GM12878 (cell line): ENCODE data around the gene CHN1. TPM values are rescaled to one million over a fixed set of nuclear protein-coding genes. Genes with fewer than 3 reads are reported as not detected.

Experiments
- ATAC-seq: fragments of 200-7000 bp; cut with Tn5 transposase; 3 replicates; pipeline ENCODE4 v1.9.1; 2020; ENCODE audit warnings: mild to moderate bottlenecking, moderate library complexity
- BruUV-seq: library from RNA; stranded (reverse); fragments of 400-500 nt; replicated peaks from 2 replicates; lab custom pipeline; 2021; lab: Mats Ljungman, UMichigan
- CTCF ChIA-PET: fragments of 300-600 bp; sonication (Branson Sonifier 250); formaldehyde crosslinking; extraction: SDS; loops from one replicate; lab custom pipeline; 2021; ENCODE audit warnings: inconsistent platforms; lab: Yijun Ruan, JAX
- POLR2A ChIA-PET: fragments of 350-600 bp; formaldehyde crosslinking; extraction: SDS; loops from one replicate; lab custom pipeline; 2021; ENCODE audit warnings: inconsistent platforms; lab: Charles Lee
- RAD21 ChIA-PET: fragments of 300-600 bp; sonication (Branson Sonifier 250); formaldehyde crosslinking; loops from one replicate; lab custom pipeline; 2023; ENCODE audit warnings: antibody characterized with exemption; ENCODE audit not compliant: unreplicated experiment; lab: Charles Lee
- SMC1A ChIA-PET: fragments of 300-600 bp; sonication (Branson Sonifier 250); formaldehyde crosslinking; loops from one replicate; lab custom pipeline; 2023; ENCODE audit not compliant: unreplicated experiment, uncharacterized antibody; lab: Charles Lee
- DNase-seq: peaks from one replicate; pipeline ENCODE4 v3.0.0-alpha.2; 2011; ENCODE audit warnings: low read depth, low spot score
- FAIRE-seq: peaks from 3 replicates; lab custom pipeline; 2011; peaks lifted over from hg19 to GRCh38; lab: Jason Lieb, UNC
- H2AFZ ChIP-seq: 2 replicates; pipeline ENCODE4 v1.6.0; 2011; ENCODE audit warnings: low read depth, low read length, control low read depth; ENCODE audit not compliant: control insufficient read depth
- H3K27ac ChIP-seq: 2 replicates; pipeline ENCODE4 v1.5.1; 2011; ENCODE audit warnings: control low read depth; ENCODE audit not compliant: control insufficient read depth, insufficient read depth
- H3K27me3 ChIP-seq, 2 experiments: replicated peaks in 1 of 2; 2 replicates each; pipeline versions ENCODE4 v1.6.0 to v1.6.1; 2011; ENCODE audit warnings: low read length in 1 of 2; ENCODE audit not compliant: control insufficient read depth in 2 of 2, insufficient read depth in 2 of 2
- H3K36me3 ChIP-seq, 2 experiments: 2 replicates each; pipeline ENCODE4 v1.5.1; 2011; ENCODE audit warnings: low read length in 1 of 2; ENCODE audit not compliant: control insufficient read depth in 2 of 2, insufficient read depth in 2 of 2
- H3K4me1 ChIP-seq: 2 replicates; pipeline ENCODE4 v1.6.1; 2011; ENCODE audit warnings: mild to moderate bottlenecking, low read length, moderate library complexity, mixed read lengths; ENCODE audit not compliant: control insufficient read depth, insufficient read depth
- H3K4me2 ChIP-seq: 2 replicates; pipeline ENCODE4 v1.6.0; 2011; ENCODE audit warnings: control low read depth; ENCODE audit not compliant: control insufficient read depth, insufficient read depth
- H3K4me3 ChIP-seq: fragments of 200-600 bp; sonication (generic); 2 replicates; pipeline ENCODE4 v1.5.1; 2016
- H3K79me2 ChIP-seq: 2 replicates; pipeline ENCODE4 v1.6.0; 2011; ENCODE audit warnings: low read length; ENCODE audit not compliant: control insufficient read depth, insufficient read depth
- H3K9ac ChIP-seq: 2 replicates; pipeline ENCODE4 v1.8.0; 2011; ENCODE audit warnings: low read length, control low read depth, mixed read lengths; ENCODE audit not compliant: control insufficient read depth, insufficient read depth
- H3K9me3 ChIP-seq: replicated peaks from 3 replicates; pipeline ENCODE4 v1.5.1; 2011; ENCODE audit warnings: mild to moderate bottlenecking, low read length; ENCODE audit not compliant: control insufficient read depth, insufficient read depth
- H4K20me1 ChIP-seq: 2 replicates; pipeline ENCODE4 v1.6.0; 2011; ENCODE audit not compliant: control insufficient read depth, insufficient read depth
- CBFB ChIP-seq: IDR thresholded peaks from 2 replicates; pipeline ENCODE4 v1.6.1; 2016; ENCODE audit warnings: antibody characterized with exemption, low read depth
- CHD2 ChIP-seq: IDR thresholded peaks from 2 replicates; pipeline ENCODE4 v1.6.1; 2011; ENCODE audit warnings: low read depth, low read length, improper control_type of control experiment, borderline replicate concordance
- CHD4 ChIP-seq: fragments of 200-600 bp; sonication (generic); IDR thresholded peaks from 2 replicates; pipeline ENCODE4 v1.6.1; 2016; ENCODE audit warnings: mild to moderate bottlenecking
- FOS ChIP-seq: IDR thresholded peaks from 3 replicates; pipeline ENCODE4 v1.6.1; 2011; ENCODE audit warnings: borderline replicate concordance; ENCODE audit not compliant: insufficient read length; ENCODE audit errors: extremely low read depth
- FOXM1 ChIP-seq: IDR thresholded peaks from 2 replicates; pipeline ENCODE4 v1.6.1; 2012; ENCODE audit warnings: low read depth, mild to moderate bottlenecking, inconsistent platforms, low read length, moderate library complexity
- PAX5 ChIP-seq: IDR thresholded peaks from 2 replicates; pipeline ENCODE4 v1.6.1; 2011; ENCODE audit warnings: low read depth, low read length, borderline replicate concordance
- STAT1 ChIP-seq: fragments of 450-650 bp; conservative IDR thresholded peaks from 2 replicates; pipeline ENCODE4 v1.6.1; 2014; ENCODE audit warnings: antibody characterized with exemption, mild to moderate bottlenecking
- WGBS: methylation state at CpG from one replicate; pipeline ENCODE4 v1.1.6; 2016; ENCODE audit warnings: low lambda C conversion rate; ENCODE audit not compliant: insufficient replicate concordance, insufficient coverage; ENCODE audit errors: missing lambda C conversion rate; 5-methylcytosine and 5-hydroxymethylcytosine counted together
- in situ Hi-C: fragments of 300-500 bp; cut with MboI; formaldehyde crosslinking; loops from 9 replicates; pipeline ENCODE4 v1.14.3; 2018; ENCODE audit warnings: mixed read lengths
- intact Hi-C: fragments of 100-400 bp; cut with micrococcal nuclease; formaldehyde crosslinking; loops from one replicate; pipeline ENCODE4 v1.14.2; 2022; ENCODE audit not compliant: unreplicated experiment
- polyA plus RNA-seq, 11 experiments: library from polyadenylated mRNA; depleted of rRNA in 4 of 11; unstranded in 6 of 11; stranded (reverse) in 5 of 11; fragments of >200 nt; fragmentation: Nextera tagmentation in 4 of 11; fragmentation: Illumina TruSeq in 1 of 11; extraction: Ambion mirVana in 4 of 11; extraction: Trizol in 1 of 11; gene quantifications; 1 replicate in 1 of 11; 2 replicates in 10 of 11; pipeline versions ENCODE4 v1.2.1 to v1.2.3, GENCODE V29; 2011 to 2016; ENCODE audit warnings: inconsistent platforms in 2 of 11, missing spikeins in 2 of 11, low read depth in 1 of 11
- total RNA-seq, 4 experiments: library from RNA; depleted of rRNA in 3 of 4; stranded (reverse); fragments of >200 nt in 3 of 4; fragmentation: Illumina TruSeq in 1 of 4; extraction: Trizol in 1 of 4; gene quantifications; 2 replicates each; pipeline versions ENCODE4 v1.2.1 to v1.2.3, GENCODE V29; 2013 to 2021
- TF ChIP-seq, protein P1 (sequence below): fragments of 450-650 bp; IDR thresholded peaks from 2 replicates; pipeline ENCODE4 v1.6.1; 2018; ENCODE audit warnings: mild to moderate bottlenecking, low read depth, moderate library complexity; ENCODE audit not compliant: partially characterized antibody
- TF ChIP-seq, protein P2 (sequence below): fragments of 450-650 bp; formaldehyde crosslinking; IDR thresholded peaks from 2 replicates; pipeline ENCODE4 v1.4.0; 2020; ENCODE audit warnings: mild to moderate bottlenecking, moderate library complexity
- TF ChIP-seq, protein P3 (sequence below): IDR thresholded peaks from 2 replicates; pipeline ENCODE4 v1.6.1; 2012; ENCODE audit warnings: low read length, inconsistent platforms
- TF ChIP-seq, protein P4 (sequence below): IDR thresholded peaks from 2 replicates; pipeline ENCODE4 v1.6.1; 2011; ENCODE audit warnings: mild to moderate bottlenecking, low read depth, low read length, moderate library complexity; ENCODE audit not compliant: insufficient replicate concordance

Gene CHN1
- total and polyA plus RNA-seq, 10 of the 15 experiments (the other 5 are each of a cell fraction or from before 2014, with no cell fraction given) = 0.18 to 0.92 (median 0.53) TPM; not detected in 1

DNA sequence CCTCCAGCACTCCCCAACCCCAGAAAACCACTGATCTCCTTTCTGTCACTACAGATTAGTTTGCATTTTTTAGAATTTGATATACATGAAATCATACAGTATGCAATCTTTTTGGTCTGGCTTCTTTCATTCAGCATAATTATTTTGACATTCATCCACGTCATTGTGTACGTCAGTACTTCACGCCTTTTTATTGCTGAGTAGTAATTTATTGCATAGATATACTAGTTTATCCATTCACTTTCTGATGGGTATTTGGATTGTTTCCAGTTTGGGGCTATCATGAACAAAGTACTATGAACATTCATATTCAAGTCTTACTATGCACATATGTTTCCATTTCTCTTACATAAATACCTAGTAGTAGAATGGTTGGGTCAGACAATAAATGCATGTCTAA, 20.1 kb upstream of the CHN1 start:
- no peak for ATAC-seq
- no peaks in the 10 kb centered on the region for H3K79me2 ChIP-seq
- H3K4me1 ChIP-seq = no peaks in the 10 kb centered on the region
- SMC1A ChIA-PET = no interaction called here
- CTCF ChIA-PET = no interaction called here
- no peak overlapping the region for H2AFZ ChIP-seq
- no peak overlapping the region for H3K4me3 ChIP-seq
- in situ Hi-C loops = no loop called here
- RAD21 ChIA-PET = no interaction called here
- no peak for FAIRE-seq
- H3K36me3 ChIP-seq = no peaks in the 10 kb centered on the region
- TF ChIP-seq, protein P1, sequence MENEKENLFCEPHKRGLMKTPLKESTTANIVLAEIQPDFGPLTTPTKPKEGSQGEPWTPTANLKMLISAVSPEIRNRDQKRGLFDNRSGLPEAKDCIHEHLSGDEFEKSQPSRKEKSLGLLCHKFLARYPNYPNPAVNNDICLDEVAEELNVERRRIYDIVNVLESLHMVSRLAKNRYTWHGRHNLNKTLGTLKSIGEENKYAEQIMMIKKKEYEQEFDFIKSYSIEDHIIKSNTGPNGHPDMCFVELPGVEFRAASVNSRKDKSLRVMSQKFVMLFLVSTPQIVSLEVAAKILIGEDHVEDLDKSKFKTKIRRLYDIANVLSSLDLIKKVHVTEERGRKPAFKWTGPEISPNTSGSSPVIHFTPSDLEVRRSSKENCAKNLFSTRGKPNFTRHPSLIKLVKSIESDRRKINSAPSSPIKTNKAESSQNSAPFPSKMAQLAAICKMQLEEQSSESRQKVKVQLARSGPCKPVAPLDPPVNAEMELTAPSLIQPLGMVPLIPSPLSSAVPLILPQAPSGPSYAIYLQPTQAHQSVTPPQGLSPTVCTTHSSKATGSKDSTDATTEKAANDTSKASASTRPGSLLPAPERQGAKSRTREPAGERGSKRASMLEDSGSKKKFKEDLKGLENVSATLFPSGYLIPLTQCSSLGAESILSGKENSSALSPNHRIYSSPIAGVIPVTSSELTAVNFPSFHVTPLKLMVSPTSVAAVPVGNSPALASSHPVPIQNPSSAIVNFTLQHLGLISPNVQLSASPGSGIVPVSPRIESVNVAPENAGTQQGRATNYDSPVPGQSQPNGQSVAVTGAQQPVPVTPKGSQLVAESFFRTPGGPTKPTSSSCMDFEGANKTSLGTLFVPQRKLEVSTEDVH = no peak
- TF ChIP-seq FOS (no peak), FOXM1 (no peak), CHD2 (no peak), CBFB (no peak), STAT1 (no peak), PAX5 (no peak), CHD4 (no peak)
- TF ChIP-seq, protein P2, sequence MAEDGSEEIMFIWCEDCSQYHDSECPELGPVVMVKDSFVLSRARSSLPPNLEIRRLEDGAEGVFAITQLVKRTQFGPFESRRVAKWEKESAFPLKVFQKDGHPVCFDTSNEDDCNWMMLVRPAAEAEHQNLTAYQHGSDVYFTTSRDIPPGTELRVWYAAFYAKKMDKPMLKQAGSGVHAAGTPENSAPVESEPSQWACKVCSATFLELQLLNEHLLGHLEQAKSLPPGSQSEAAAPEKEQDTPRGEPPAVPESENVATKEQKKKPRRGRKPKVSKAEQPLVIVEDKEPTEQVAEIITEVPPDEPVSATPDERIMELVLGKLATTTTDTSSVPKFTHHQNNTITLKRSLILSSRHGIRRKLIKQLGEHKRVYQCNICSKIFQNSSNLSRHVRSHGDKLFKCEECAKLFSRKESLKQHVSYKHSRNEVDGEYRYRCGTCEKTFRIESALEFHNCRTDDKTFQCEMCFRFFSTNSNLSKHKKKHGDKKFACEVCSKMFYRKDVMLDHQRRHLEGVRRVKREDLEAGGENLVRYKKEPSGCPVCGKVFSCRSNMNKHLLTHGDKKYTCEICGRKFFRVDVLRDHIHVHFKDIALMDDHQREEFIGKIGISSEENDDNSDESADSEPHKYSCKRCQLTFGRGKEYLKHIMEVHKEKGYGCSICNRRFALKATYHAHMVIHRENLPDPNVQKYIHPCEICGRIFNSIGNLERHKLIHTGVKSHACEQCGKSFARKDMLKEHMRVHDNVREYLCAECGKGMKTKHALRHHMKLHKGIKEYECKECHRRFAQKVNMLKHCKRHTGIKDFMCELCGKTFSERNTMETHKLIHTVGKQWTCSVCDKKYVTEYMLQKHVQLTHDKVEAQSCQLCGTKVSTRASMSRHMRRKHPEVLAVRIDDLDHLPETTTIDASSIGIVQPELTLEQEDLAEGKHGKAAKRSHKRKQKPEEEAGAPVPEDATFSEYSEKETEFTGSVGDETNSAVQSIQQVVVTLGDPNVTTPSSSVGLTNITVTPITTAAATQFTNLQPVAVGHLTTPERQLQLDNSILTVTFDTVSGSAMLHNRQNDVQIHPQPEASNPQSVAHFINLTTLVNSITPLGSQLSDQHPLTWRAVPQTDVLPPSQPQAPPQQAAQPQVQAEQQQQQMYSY (CRISPR knock-in tag) = no peak
- TF ChIP-seq, protein P3, sequence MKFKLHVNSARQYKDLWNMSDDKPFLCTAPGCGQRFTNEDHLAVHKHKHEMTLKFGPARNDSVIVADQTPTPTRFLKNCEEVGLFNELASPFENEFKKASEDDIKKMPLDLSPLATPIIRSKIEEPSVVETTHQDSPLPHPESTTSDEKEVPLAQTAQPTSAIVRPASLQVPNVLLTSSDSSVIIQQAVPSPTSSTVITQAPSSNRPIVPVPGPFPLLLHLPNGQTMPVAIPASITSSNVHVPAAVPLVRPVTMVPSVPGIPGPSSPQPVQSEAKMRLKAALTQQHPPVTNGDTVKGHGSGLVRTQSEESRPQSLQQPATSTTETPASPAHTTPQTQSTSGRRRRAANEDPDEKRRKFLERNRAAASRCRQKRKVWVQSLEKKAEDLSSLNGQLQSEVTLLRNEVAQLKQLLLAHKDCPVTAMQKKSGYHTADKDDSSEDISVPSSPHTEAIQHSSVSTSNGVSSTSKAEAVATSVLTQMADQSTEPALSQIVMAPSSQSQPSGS = no peak
- TF ChIP-seq, protein P4, sequence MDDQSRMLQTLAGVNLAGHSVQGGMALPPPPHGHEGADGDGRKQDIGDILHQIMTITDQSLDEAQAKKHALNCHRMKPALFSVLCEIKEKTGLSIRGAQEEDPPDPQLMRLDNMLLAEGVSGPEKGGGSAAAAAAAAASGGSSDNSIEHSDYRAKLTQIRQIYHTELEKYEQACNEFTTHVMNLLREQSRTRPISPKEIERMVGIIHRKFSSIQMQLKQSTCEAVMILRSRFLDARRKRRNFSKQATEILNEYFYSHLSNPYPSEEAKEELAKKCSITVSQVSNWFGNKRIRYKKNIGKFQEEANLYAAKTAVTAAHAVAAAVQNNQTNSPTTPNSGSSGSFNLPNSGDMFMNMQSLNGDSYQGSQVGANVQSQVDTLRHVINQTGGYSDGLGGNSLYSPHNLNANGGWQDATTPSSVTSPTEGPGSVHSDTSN = no peak
- H3K9ac ChIP-seq = no peak overlapping the region
- POLR2A ChIA-PET = no interaction called here
- no peaks in the 10 kb centered on the region for H3K27me3 ChIP-seq
- H4K20me1 ChIP-seq = no peaks in the 10 kb centered on the region
- no peak for DNase-seq
- no peak overlapping the region for H3K27ac ChIP-seq
- WGBS = 79% methylated on average over 3 of the region's 3 CpGs
- intact Hi-C loops = no loop called here
- H3K9me3 ChIP-seq = no peaks in the 10 kb centered on the region
- BruUV-seq = no TSS peak
- H3K4me2 ChIP-seq = no peak overlapping the region
